Measurements from ENCODE around the gene EMP1.
"Not testable (repeated sequence)": the region's sequence is repeated elsewhere in the genome, so short reads cannot be mapped to it uniquely, and the experiment has no call there.

The EMP1 gene

GRCh38 chr12:13257356-13257875, 60.9 kb downstream of the EMP1 start:
- no peak for DNase-seq (ENCODE audit: low read depth, low spot score)
- Histone ChIP-seq H3K9me3 (ENCODE audit: control insufficient read depth, insufficient read depth, low read length) (no peaks in the 10 kb centered on the region), H3K4me3 (ENCODE audit: low read length) (no peak overlapping the region), H3K27ac (ENCODE audit: low read length) (no peak overlapping the region), H3K27me3 (ENCODE audit: control insufficient read depth, insufficient read depth, low read length) (no peaks in the 10 kb centered on the region), H3K4me1 (ENCODE audit: control insufficient read depth, insufficient read depth, low read length) (peaks cover 3% of the 10 kb centered on the region), H3K36me3 (ENCODE audit: control insufficient read depth, insufficient read depth, low read length) (no peaks in the 10 kb centered on the region)
- WGBS (ENCODE audit: insufficient coverage, insufficient read length): no CpG with 5 or more reads among the region's 3 CpGs

GRCh38 chr12:13258197-13258596, 61.7 kb downstream of the EMP1 start:
- WGBS (ENCODE audit: insufficient coverage, insufficient read length): no CpG with 5 or more reads among the region's 3 CpGs
- no peaks in the 10 kb centered on the region for H3K36me3 ChIP-seq (ENCODE audit: control insufficient read depth, insufficient read depth, low read length)
- peaks cover 3% of the 10 kb centered on the region for H3K4me1 ChIP-seq (ENCODE audit: control insufficient read depth, insufficient read depth, low read length)
- H3K27ac ChIP-seq (ENCODE audit: low read length): no peak overlapping the region
- no peak for DNase-seq (ENCODE audit: low read depth, low spot score)
- H3K4me3 ChIP-seq (ENCODE audit: low read length): no peak overlapping the region
- H3K9me3 ChIP-seq (ENCODE audit: control insufficient read depth, insufficient read depth, low read length): no peaks in the 10 kb centered on the region
- H3K27me3 ChIP-seq (ENCODE audit: control insufficient read depth, insufficient read depth, low read length): no peaks in the 10 kb centered on the region

GRCh38 chr12:13258717-13259119, 62.2 kb downstream of the EMP1 start:
- Histone ChIP-seq H3K36me3 (ENCODE audit: control insufficient read depth, insufficient read depth, low read length) (no peaks in the 10 kb centered on the region), H3K9me3 (ENCODE audit: control insufficient read depth, insufficient read depth, low read length) (no peaks in the 10 kb centered on the region), H3K27me3 (ENCODE audit: control insufficient read depth, insufficient read depth, low read length) (no peaks in the 10 kb centered on the region), H3K4me3 (ENCODE audit: low read length) (no peak overlapping the region), H3K4me1 (ENCODE audit: control insufficient read depth, insufficient read depth, low read length) (peaks cover 3% of the 10 kb centered on the region), H3K27ac (ENCODE audit: low read length) (no peak overlapping the region)
- no peak for DNase-seq (ENCODE audit: low read depth, low spot score)
- WGBS (ENCODE audit: insufficient coverage, insufficient read length): no CpG with 5 or more reads among the region's 3 CpGs

GRCh38 chr12:13259625-13260024, 63.1 kb downstream of the EMP1 start:
- H3K36me3 ChIP-seq (ENCODE audit: control insufficient read depth, insufficient read depth, low read length); H3K27ac ChIP-seq (ENCODE audit: low read length); H3K27me3 ChIP-seq (ENCODE audit: control insufficient read depth, insufficient read depth, low read length); H3K4me3 ChIP-seq (ENCODE audit: low read length); H3K4me1 ChIP-seq (ENCODE audit: control insufficient read depth, insufficient read depth, low read length); DNase-seq (ENCODE audit: low read depth, low spot score); H3K9me3 ChIP-seq (ENCODE audit: control insufficient read depth, insufficient read depth, low read length): not testable (repeated sequence)
- WGBS (ENCODE audit: insufficient coverage, insufficient read length): 100% methylated on average over 1 of the region's 7 CpGs

DNA sequence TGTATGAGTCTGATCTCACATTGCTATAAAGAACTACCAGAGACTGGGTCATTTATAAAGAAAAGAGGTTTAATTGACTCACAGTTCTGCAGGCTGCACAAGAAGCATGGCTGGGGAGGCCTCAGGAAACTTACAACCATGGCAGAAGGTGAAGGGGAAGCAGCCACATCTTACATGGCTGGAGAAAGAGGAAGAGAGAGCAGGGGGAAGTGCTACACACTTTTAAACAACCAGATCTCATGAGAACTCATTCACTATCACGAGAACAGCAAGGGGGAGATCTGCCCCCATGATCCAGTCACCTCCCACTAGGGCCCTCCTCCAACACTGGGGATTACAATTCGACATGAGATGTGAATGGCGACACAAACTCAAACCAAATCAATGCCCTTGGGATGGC, 71.3 kb downstream of the EMP1 start:
- not testable (repeated sequence) for H3K36me3 ChIP-seq (ENCODE audit: control insufficient read depth, insufficient read depth, low read length); H3K4me3 ChIP-seq (ENCODE audit: low read length); DNase-seq (ENCODE audit: low read depth, low spot score); H3K27ac ChIP-seq (ENCODE audit: low read length); H3K27me3 ChIP-seq (ENCODE audit: control insufficient read depth, insufficient read depth, low read length); H3K4me1 ChIP-seq (ENCODE audit: control insufficient read depth, insufficient read depth, low read length); H3K9me3 ChIP-seq (ENCODE audit: control insufficient read depth, insufficient read depth, low read length)
- no CpG with 5 or more reads among the region's 3 CpGs for WGBS (ENCODE audit: insufficient coverage, insufficient read length)

DNA sequence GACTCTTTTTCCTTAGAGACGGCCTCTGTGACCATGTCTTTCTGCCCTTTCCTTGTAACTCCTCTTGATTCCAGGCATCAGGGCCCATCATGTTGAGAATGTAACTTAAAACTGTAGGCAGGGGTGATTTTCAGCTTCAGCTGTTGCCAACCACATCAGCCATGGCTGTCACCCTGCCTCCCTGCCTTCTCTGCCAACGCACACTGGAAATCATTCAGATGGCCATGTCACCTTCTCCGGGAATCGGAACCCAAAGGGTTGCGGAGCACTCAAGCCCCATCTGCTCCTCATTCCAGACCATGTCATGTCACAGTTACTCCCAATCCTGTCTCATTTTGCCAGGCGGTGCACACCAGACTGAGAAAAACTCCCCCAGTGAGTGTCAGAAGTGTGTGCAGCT, 72.1 kb downstream of the EMP1 start:
- Histone ChIP-seq H3K36me3 (ENCODE audit: control insufficient read depth, insufficient read depth, low read length) (no peaks in the 10 kb centered on the region), H3K4me1 (ENCODE audit: control insufficient read depth, insufficient read depth, low read length) (peaks cover 2% of the 10 kb centered on the region), H3K4me3 (ENCODE audit: low read length) (no peak overlapping the region), H3K27me3 (ENCODE audit: control insufficient read depth, insufficient read depth, low read length) (no peaks in the 10 kb centered on the region), H3K9me3 (ENCODE audit: control insufficient read depth, insufficient read depth, low read length) (no peaks in the 10 kb centered on the region), H3K27ac (ENCODE audit: low read length) (no peak overlapping the region)
- DNase-seq (ENCODE audit: low read depth, low spot score): no peak
- WGBS (ENCODE audit: insufficient coverage, insufficient read length): no CpG with 5 or more reads among the region's 6 CpGs

All from iPS DF 6.9 (cell line).